Peyer's patch (tissue), 4 donors: Measurements from ENCODE around the gene CLHC1.

Experiments used
- POLR2A ChIP-seq, 2 donors: fragments of 450-650 bp; IDR thresholded peaks; one replicate each; pipeline ENCODE4 v1.5.1; 2017; ENCODE audit warnings: antibody characterized with exemption in 2 of 2, mild to moderate bottlenecking in 2 of 2, moderate library complexity in 2 of 2
- TF ChIP-seq, protein P1 (sequence below), 6 experiments: fragments of 450-650 bp in 4 of 6; fragments of 200-600 bp in 2 of 6; sonication (generic) in 1 of 6; IDR thresholded peaks; one replicate each; pipeline ENCODE4 v1.5.1; 2017 to 2019; ENCODE audit warnings: antibody characterized with exemption in 6 of 6, mild to moderate bottlenecking in 3 of 6, moderate library complexity in 1 of 6

- TF ChIP-seq, protein P1, sequence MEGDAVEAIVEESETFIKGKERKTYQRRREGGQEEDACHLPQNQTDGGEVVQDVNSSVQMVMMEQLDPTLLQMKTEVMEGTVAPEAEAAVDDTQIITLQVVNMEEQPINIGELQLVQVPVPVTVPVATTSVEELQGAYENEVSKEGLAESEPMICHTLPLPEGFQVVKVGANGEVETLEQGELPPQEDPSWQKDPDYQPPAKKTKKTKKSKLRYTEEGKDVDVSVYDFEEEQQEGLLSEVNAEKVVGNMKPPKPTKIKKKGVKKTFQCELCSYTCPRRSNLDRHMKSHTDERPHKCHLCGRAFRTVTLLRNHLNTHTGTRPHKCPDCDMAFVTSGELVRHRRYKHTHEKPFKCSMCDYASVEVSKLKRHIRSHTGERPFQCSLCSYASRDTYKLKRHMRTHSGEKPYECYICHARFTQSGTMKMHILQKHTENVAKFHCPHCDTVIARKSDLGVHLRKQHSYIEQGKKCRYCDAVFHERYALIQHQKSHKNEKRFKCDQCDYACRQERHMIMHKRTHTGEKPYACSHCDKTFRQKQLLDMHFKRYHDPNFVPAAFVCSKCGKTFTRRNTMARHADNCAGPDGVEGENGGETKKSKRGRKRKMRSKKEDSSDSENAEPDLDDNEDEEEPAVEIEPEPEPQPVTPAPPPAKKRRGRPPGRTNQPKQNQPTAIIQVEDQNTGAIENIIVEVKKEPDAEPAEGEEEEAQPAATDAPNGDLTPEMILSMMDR (IDR thresholded peaks at IDR 0.05): no peak
- TF ChIP-seq POLR2A (IDR thresholded peaks at IDR 0.05): no peak
Measured at GRCh38 chr2:55245411-55245810, 13.3 kb upstream of the CLHC1 start.
